SH-SY5Y (cell line): ENCODE data around the gene MCEE.

ENCODE experiments used
- GATA2 ChIP-seq: IDR thresholded peaks from 2 replicates; pipeline ENCODE4 v1.6.1; 2011; ENCODE audit warnings: mild to moderate bottlenecking, low read depth, low read length
- GATA3 ChIP-seq: IDR thresholded peaks from 2 replicates; pipeline ENCODE4 v1.6.1; 2011; ENCODE audit warnings: low read depth, mild to moderate bottlenecking, low read length, moderate library complexity

DNA sequence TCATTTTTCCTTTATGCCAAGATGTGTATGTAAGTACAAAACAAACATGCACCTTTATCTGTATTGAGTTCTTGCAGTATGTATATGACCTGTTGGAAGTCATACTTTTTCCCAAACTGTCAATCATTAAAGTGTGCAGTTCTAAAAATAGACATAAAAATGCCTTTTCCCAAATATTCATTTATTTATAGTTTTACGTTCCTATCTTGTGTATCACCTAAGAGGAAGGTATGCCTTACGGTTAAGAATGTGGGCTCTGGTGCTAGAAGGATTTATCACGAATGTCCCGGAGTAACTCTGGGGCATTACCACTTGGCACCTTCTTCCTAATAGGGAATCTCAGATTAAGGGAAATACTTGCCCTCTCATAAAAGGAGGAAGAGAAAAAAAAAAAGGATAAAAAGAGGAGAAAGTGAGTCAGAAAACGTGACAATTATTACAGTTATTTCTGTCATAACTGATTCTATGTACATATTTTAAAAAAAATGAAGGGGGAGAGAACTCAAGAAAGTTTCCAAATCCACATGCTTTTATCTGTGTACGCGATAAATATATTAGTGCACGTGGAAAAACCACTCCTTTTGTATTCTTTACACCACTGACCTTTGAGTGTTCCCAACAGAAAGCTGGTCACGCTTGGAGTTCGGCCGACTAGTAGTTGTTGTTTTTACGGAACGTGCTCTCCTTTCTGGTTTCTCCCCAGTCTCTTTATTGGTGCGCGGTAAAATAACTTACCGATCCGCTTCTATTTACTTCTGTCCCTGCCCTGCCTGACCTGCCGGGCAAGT, 721 bp downstream of the MCEE start:
- TF ChIP-seq GATA2 = no peak
- TF ChIP-seq GATA3 = no peak
